ENCODE data around the gene KCNAB2.

DNA sequence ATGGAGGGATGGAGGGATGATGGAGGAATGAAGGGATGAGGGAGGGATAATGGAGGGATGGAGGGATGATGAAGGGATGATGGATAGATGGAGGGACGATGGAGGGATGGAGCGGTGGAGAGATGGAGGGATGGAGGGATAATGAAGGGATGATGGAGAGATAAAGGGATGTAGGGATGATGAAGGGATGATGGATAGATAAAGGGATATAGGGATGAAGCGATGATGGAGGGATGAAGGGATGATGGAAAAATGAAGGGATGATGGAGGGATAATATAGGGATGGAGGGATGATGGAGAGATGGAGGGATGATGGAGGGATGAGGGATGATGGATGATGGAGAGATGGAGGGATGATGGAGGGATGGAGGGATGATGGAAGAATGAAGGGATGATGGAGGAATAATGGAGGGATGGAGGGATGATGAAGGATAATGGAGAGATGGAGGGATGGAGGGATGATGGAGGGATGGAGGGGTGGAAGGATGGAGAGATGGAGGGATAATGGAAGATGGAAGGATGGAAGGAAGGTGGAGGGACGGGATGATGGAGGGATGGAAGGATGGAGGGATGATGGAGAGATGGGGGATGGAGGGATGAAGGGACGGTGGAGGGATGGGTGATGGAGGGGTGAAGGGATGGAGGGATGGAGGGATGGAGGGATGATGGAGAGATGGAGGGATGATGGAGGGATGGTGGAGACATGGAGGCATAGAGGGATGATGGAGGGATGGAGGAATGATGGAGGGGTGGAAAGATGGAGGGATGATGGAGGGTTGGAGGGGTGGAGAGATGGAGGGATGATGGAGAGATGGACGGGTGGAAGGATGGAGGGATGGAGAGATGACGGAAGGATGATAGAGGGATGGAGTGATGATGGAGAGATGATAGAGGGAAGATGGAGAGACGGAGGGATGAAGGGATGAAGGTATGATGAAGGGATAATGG lies 62.0 kb downstream of the KCNAB2 start:
- TF ChIP-seq CTCF (IDR thresholded peaks at IDR 0.05; ENCODE audit: insufficient read depth, low read depth, low read length): no peak
- TF ChIP-seq EZH2 (IDR thresholded peaks at IDR 0.05; ENCODE audit: insufficient read depth, low read length): no peak

Data from astrocyte (in vitro differentiated cells and primary cell).